ENCODE data around the gene PSMG2.

Gene PSMG2

GRCh38 chr18:12768625-12769024 lies 65.8 kb downstream of the PSMG2 start:
- no peaks in the 10 kb centered on the region for H3K9me3 ChIP-seq (ENCODE audit: insufficient read depth, low read length, severe bottlenecking)
- TF ChIP-seq EZH2 (IDR thresholded peaks at IDR 0.05; ENCODE audit: borderline replicate concordance, low read depth, low read length, severe bottlenecking), result no peak
- TF ChIP-seq, protein P1, sequence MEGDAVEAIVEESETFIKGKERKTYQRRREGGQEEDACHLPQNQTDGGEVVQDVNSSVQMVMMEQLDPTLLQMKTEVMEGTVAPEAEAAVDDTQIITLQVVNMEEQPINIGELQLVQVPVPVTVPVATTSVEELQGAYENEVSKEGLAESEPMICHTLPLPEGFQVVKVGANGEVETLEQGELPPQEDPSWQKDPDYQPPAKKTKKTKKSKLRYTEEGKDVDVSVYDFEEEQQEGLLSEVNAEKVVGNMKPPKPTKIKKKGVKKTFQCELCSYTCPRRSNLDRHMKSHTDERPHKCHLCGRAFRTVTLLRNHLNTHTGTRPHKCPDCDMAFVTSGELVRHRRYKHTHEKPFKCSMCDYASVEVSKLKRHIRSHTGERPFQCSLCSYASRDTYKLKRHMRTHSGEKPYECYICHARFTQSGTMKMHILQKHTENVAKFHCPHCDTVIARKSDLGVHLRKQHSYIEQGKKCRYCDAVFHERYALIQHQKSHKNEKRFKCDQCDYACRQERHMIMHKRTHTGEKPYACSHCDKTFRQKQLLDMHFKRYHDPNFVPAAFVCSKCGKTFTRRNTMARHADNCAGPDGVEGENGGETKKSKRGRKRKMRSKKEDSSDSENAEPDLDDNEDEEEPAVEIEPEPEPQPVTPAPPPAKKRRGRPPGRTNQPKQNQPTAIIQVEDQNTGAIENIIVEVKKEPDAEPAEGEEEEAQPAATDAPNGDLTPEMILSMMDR (IDR thresholded peaks at IDR 0.05; ENCODE audit: borderline replicate concordance, extremely low read depth, low read length, poor library complexity, severe bottlenecking), result no peak
- peaks cover 76% of the 10 kb centered on the region for H3K4me1 ChIP-seq (ENCODE audit: insufficient read depth, low read length)
- peaks cover 72% of the 10 kb centered on the region for H4K20me1 ChIP-seq (ENCODE audit: insufficient read depth, low read length)
- no peak for ATAC-seq (ENCODE audit: insufficient read depth, low read depth)
- H3K36me3 ChIP-seq (ENCODE audit: insufficient read depth, low read length), result peaks cover 94% of the 10 kb centered on the region
- H3K4me2 ChIP-seq (ENCODE audit: insufficient read depth, low read length), result peak overlapping the region; percentile 58
- H3K27ac ChIP-seq (ENCODE audit: low read length), result peak overlapping the region; percentile 73
- H3K79me2 ChIP-seq (ENCODE audit: insufficient read depth, low read length), result peaks cover 99% of the 10 kb centered on the region
- peak; percentile 5 for DNase-seq
- no peaks in the 10 kb centered on the region for H3K27me3 ChIP-seq (ENCODE audit: insufficient read depth, low read length, poor library complexity)
- H3K4me3 ChIP-seq (ENCODE audit: low read depth in 1 of 2, low read length in 2 of 2), result no peak overlapping the region
- H3K9ac ChIP-seq (ENCODE audit: low read depth, low read length), result no peak overlapping the region; the same call in 1 of the 2 replicates
- H2AFZ ChIP-seq (ENCODE audit: low read depth, low read length), result no peak overlapping the region

DNA sequence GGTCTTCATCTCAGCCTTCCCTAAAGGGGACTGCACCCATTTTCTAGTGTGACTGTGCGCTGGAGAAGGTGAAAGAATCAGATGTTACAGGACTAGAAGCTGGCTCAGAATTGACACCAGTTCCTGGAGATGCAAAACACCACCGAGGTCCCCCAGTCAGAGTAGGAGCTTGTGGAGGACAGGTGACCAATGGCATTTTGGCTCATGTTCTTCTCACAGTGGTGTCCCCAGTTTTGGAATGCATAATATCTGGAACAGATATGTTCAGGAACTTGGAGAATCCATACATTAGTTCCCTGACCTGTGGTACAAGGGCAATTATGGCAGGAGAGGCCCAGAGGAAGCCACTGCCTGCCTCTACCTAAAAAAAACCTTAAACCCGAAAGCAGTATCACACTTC lies 66.3 kb downstream of the PSMG2 start:
- H3K4me3 ChIP-seq (ENCODE audit: low read depth in 1 of 2, low read length in 2 of 2), result no peak overlapping the region
- TF ChIP-seq, protein P1 (IDR thresholded peaks at IDR 0.05; ENCODE audit: borderline replicate concordance, extremely low read depth, low read length, poor library complexity, severe bottlenecking), result no peak
- TF ChIP-seq EZH2 (IDR thresholded peaks at IDR 0.05; ENCODE audit: borderline replicate concordance, low read depth, low read length, severe bottlenecking), result no peak
- H3K27ac ChIP-seq (ENCODE audit: low read length), result peak overlapping the region; percentile 73
- peaks cover 93% of the 10 kb centered on the region for H3K36me3 ChIP-seq (ENCODE audit: insufficient read depth, low read length)
- H2AFZ ChIP-seq (ENCODE audit: low read depth, low read length), result no peak overlapping the region
- no peak overlapping the region; the same call in 1 of the 2 replicates for H3K9ac ChIP-seq (ENCODE audit: low read depth, low read length)
- H4K20me1 ChIP-seq (ENCODE audit: insufficient read depth, low read length), result peaks cover 76% of the 10 kb centered on the region
- peak overlapping the region; percentile 58 for H3K4me2 ChIP-seq (ENCODE audit: insufficient read depth, low read length)
- ATAC-seq (ENCODE audit: insufficient read depth, low read depth) (no peak), DNase-seq (no peak)
- H3K79me2 ChIP-seq (ENCODE audit: insufficient read depth, low read length), result peaks cover 99% of the 10 kb centered on the region
- H3K9me3 ChIP-seq (ENCODE audit: insufficient read depth, low read length, severe bottlenecking), result no peaks in the 10 kb centered on the region
- H3K4me1 ChIP-seq (ENCODE audit: insufficient read depth, low read length), result peaks cover 79% of the 10 kb centered on the region
- H3K27me3 ChIP-seq (ENCODE audit: insufficient read depth, low read length, poor library complexity), result no peaks in the 10 kb centered on the region

GRCh38 chr18:12769644-12770440 lies 67.0 kb downstream of the PSMG2 start:
- Histone ChIP-seq H3K79me2 (ENCODE audit: insufficient read depth, low read length) (peaks cover 99% of the 10 kb centered on the region), H3K27me3 (ENCODE audit: insufficient read depth, low read length, poor library complexity) (no peaks in the 10 kb centered on the region), H4K20me1 (ENCODE audit: insufficient read depth, low read length) (peaks cover 76% of the 10 kb centered on the region), H3K4me2 (ENCODE audit: insufficient read depth, low read length) (peak overlapping the region; percentile 58; the same call in 1 of the 2 replicates), H3K9ac (ENCODE audit: low read depth, low read length) (no peak overlapping the region; the same call in 1 of the 2 replicates), H3K36me3 (ENCODE audit: insufficient read depth, low read length) (peaks cover 90% of the 10 kb centered on the region), H2AFZ (ENCODE audit: low read depth, low read length) (no peak overlapping the region), H3K27ac (ENCODE audit: low read length) (peak overlapping the region; percentile 73), H3K4me1 (ENCODE audit: insufficient read depth, low read length) (peaks cover 79% of the 10 kb centered on the region), H3K4me3 (ENCODE audit: low read depth in 1 of 2, low read length in 2 of 2) (peak overlapping the region in 1 of 2 experiments; percentile 33; a peak in 2 of 4 replicates), H3K9me3 (ENCODE audit: insufficient read depth, low read length, severe bottlenecking) (no peaks in the 10 kb centered on the region)
- TF ChIP-seq, protein P1 (IDR thresholded peaks at IDR 0.05; ENCODE audit: borderline replicate concordance, extremely low read depth, low read length, poor library complexity, severe bottlenecking), result no peak
- TF ChIP-seq EZH2 (IDR thresholded peaks at IDR 0.05; ENCODE audit: borderline replicate concordance, low read depth, low read length, severe bottlenecking), result no peak
- DNase-seq (peak; percentile 5), ATAC-seq (ENCODE audit: insufficient read depth, low read depth) (no peak)

All from DND-41 (cell line).